HG03378 (cell line): ENCODE results near the gene ALDOB.
"Not testable (repeated sequence)": the region's sequence is repeated elsewhere in the genome, so short reads cannot be mapped to it uniquely, and the experiment has no call there.

Experiments used
- ATAC-seq: cut with Tn5 transposase; IDR thresholded peaks from one replicate; pipeline ENCODE4 v1.9.1; 2021; ENCODE audit warnings: mild to moderate bottlenecking, moderate library complexity; ENCODE audit not compliant: unreplicated experiment

The ALDOB gene

GRCh38 chr9:101388507-101388993, 47.0 kb downstream of the ALDOB start:
- ATAC-seq: no peak

DNA sequence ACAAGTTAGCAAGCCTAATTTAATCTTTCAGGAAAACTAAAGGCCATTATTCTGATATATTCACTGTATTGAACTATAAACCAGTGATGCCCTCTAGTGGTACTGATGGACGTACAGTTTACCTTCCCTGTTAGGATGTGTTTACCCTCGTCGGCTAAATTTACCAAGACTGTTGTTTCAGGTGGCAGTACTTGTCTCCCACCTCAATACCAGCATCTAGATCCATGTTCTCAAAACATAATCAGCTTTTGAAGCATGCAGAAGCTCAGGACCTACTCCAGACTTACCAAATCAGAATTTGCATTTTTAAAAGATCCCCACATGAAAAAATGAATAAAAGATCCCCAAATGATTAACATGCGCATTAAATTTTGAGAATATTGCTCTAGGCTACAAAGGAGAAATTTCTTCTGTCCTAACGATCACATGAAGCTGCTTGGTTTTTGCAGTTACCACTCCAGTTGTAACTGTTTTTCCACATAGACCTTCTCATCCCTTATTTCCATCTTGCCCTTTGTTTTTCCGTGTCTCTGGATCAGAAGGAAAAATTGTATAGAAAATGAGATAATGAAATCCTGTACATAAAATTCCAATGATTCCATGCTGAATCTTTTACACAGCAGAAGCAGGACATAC, 47.6 kb downstream of the ALDOB start:
- ATAC-seq: no peak

- ATAC-seq: not testable (repeated sequence)
Measured at GRCh38 chr9:101384873-101385536, 50.6 kb downstream of the ALDOB start, which contains the start of gene BAAT. BAAT (minus strand) TSS chr9:101385006; CDS start chr9:101371404, 13,602 bp downstream.

DNA sequence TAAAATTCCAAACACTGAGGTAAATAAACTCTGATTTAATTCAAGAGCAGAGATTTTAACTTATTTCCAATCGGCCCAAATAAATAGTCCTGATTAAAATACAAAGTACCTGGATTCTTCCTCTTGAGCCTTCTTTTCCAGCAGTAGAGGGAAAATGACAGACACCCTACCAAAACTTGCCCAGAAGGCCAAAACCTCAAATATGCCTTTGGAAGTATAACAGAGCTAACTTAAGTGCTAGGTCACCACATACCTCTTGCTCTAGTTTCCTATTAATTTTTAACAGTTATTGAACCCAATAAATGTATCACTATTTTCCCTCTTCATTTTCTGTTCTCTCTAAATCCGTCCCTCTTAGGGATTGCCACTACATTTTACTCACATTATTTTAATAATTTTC, 52.2 kb downstream of the ALDOB start:
- ATAC-seq: no peak

- no peak for ATAC-seq
Measured at GRCh38 chr9:101381833-101382342, 53.7 kb downstream of the ALDOB start.

DNA sequence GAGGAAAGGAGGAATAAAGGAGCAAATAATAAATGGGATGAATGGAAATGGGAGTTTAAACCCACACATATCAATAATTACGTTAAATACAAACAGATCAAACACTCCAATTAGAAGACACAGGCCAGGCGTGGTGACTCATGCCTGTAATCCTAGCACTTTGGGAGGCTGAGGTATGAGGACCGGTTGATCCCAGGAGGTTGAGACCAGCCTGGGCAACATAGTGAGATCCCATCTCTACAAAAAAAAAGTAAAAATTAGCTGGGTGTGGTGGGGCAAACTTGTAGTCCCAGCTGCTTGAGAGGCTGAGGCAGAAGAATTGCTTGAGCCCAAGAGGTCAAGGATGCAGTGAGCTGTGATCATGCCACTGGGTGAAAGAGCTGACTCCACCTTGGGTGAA, 54.5 kb downstream of the ALDOB start:
- ATAC-seq: no peak

DNA sequence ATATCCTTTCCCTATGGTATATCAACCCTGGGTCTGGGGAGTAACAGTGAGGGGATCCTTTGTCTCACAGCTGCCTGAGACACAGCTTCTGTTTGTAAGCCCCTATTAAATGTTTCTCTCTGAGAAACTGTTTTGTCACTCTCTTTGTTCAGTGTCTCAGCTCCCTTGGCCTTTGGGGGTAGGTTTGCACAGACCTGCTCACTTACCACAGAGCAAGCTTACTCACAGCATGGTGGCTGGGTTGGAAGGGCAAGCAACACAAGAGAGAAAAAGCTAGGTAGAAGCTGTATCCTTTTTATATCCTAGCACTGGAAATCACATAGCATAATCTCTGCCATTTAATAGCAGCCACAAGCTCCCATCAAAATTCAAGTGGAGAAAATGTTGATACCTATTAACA, 55.3 kb downstream of the ALDOB start:
- ATAC-seq: no peak

- ATAC-seq: no peak
Measured at GRCh38 chr9:101376111-101376848, 59.3 kb downstream of the ALDOB start.

DNA sequence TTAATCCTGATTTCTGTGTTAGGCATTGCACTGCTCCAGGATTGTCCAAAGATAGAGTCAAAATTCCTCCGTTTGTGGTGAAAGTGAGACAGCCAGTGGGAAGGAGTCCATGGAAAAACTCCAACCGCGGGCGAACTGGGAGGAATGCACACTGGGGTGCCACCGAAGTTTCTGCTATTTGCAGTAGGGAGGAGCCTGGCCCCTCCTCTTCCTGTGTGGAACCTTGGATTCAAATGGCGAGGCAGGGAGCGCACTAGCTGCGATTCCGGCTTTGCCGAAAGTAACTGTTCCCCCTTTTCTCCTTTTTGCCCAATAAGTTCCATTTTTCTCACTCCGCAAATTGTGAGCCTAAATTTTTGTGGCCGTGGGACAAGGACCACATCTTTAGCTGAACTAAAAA, 60.0 kb downstream of the ALDOB start:
- no peak for ATAC-seq

GRCh38 chr9:101372327-101373118, 63.1 kb downstream of the ALDOB start:
- no peak for ATAC-seq

DNA sequence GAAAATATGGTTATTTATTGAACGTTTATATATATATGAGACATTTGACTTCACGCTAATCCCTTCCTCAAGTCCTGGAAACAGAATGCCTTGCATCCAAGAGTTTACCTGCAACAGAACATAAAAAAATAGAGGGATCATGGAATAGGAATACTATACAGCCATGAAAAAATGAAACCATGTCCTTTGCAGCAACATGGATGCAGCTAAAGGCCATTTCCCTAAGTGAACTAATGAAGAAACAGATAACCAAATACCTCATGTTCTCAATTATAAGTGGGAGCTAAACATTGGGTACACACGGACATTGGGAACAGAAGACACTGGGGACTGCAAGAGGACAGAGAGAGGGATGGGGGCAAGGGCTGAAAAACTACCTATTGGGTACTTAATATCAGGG, 63.8 kb downstream of the ALDOB start:
- no peak for ATAC-seq
